Fibroblast of skin of abdomen (primary cell): Measurements from ENCODE around the gene PSD.

Source experiments
- DNase-seq: peaks from one replicate; pipeline ENCODE4 v3.0.0-alpha.2; 2013

Gene PSD

DNA sequence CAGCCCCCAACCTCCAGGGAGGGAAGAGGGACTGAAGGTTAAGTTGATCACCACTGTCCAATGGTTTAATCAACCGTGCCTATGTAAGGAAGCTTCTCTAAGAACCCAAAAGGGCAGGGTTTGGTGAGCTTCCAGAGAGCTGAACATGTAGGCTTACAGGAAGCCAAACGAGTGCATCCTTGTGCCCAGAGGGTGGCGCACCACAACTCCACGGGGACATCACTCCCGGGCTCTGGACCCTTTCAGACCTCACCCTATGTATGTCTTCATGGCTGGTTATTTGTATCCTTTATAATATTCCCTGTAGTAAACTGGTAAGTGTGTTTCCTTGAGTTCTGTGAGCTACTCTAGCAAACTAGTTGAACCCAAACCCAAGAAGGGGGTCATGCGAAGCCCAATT lies 34.5 kb downstream of the PSD start:
- DNase-seq = no peak

DNA sequence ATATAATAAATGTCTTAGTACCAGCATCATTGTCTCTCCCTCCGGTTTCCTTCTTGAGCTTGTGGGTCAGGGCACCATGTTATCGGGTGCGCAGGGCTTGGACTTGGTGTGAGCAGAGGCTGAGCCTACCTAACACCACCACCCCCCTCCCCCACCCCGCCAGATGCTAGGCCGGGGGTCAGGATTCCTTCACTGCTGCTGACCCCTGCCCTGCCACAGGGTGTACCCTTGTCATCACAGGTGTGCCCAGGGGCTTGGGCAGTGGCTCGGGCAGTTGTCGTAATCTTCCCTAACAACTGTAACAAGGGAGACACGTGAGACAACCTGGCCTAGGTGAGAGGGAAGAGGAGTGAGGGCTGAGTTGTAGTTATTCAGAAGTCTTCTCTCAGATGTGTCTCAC lies 35.7 kb downstream of the PSD start:
- DNase-seq = no peak

DNA sequence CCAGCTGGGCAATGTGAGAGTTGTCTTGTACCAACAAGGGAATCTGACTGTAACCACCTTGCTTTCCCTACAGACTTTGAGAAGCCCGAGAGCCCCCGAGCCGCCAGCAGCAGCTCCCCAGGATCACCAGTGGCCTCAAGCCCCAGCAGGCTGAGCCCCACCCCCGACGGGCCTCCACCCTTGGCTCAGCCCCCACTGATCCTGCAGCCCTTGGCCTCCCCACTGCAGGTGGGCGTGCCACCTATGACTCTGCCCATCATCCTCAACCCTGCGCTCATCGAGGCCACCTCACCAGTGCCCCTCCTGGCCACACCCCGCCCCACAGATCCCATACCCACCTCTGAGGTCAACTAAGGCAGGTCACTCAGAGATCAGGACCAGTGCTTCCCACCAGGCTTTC lies 36.6 kb downstream of the PSD start:
- no peak for DNase-seq

DNA sequence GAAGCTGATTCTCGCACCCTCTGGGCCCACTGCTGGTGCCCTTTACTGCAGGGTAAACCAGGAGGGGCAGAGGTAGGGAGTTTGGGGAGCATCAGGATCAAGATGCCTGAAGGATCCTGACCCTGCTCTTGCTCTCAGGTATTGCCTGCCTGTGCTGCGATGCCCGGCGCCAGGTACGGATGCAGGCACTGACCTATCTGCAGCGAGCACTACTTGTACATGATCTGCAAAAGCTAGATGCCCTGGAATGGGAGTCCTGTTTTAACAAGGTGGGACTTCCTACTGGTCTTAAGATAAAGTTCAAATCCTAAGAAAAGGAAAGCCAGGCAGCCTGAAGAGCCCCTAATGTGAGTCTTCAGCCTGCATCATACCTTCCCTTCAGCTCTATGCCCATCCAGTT lies 39.2 kb downstream of the PSD start:
- no peak for DNase-seq

DNA sequence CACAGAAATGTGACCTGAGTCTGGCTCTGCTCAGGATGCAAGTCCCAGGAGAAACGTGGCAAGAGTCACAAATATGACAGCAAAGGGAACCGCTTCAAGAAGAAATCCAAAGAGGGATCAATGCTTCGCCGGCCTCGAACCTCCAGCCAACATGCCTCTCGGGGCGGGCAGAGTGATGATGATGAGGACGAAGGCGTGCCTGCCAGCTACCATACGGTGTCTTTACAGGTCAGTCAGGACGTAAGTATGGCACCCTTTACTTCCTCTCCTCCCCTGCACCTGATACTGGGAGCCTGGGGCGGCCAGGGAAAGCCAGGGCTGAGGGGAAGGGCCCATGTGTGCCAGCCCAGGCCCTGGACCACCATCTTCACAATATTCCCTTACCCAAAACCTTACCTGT lies 41.7 kb downstream of the PSD start:
- DNase-seq = no peak

DNA sequence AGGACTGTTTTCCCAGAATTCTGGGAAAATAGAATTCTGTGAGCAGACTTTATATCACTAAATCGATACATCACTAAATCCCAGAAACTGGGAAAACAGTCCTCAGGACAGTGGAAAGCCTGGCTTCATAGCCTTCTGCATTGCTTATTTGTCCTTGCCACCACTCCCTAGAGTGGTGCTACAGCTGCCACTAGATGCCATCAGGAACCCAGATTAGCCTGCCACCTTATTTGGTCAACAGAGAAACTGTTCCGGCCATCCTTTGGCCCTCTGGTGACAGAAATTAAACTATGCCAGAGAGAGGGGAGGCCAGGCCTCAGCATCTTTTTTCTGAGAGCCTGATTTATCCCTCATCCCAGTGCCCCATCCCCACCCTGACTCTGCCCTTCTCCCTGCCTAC lies 42.7 kb downstream of the PSD start:
- no peak for DNase-seq

DNA sequence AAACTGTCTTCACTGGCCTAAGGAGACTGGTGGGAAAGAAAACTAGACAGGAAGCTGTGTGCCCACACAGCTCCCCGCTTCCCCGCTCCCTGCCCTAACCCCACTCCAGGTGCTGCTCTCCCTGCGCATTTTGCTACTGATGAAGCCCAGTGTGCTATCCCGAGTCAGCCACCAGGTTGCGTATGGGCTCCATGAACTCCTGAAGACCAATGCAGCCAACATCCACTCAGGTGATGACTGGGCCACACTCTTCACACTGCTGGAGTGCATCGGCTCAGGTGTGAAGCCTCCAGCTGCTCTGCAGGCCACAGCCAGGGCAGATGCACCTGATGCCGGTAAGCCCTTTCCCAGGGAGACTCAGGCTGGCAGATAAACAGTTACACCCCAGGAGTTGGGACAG lies 43.3 kb downstream of the PSD start:
- no peak for DNase-seq

DNA sequence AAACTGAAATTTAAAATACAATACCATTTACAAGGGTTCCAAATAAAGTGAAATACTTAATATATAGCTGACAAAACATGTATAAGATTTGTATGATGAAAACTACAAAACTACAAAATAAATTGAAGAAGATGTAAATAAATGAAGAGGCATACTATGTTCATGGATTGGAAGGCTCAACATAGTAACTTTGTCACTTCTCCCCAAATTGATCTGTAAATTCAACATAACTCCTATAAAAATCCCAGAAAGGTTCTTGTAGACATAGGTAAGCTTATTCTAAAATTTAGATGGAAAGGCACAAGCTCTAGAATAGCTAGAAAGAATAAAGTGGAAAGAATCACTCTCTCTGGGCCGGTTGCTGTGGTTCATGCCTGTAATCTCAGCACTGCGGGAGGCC lies 47.3 kb downstream of the PSD start:
- no peak for DNase-seq

DNA sequence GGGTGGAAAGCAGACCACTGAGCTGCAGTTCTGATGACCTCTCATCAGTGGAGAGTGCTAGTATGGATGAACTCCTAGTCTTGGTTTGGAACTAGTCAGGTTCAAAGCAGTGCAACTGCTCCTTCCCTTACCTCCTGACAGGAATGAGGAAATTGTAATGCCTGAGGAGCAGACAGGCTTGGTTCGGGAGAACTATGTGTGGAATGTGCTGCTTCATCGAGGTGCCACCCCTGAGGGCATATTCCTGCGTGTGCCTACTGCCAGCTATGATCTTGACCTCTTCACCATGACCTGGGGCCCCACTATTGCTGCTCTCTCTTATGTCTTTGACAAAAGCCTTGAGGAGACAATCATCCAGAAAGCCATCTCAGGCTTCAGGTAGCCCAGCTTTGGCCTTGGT lies 50.5 kb downstream of the PSD start:
- DNase-seq = no peak

DNA sequence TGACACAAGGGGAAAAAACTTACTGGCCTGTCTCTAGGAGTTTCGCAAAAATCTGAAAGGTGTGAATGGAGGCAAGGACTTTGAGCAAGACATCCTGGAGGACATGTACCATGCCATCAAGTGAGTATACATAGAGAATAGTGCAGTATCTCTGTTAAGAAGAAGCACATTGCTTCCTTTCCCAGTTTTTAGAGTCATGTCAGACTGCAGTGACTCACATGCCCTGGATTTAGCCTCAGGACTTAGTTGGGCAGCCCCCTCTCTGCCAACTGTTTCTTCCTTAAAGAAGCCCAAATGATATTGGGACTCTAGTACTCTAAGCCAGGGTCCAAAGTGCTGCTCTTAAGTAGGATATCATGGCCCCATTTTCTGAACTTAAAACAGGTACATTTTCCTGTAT lies 51.1 kb downstream of the PSD start:
- DNase-seq = no peak

DNA sequence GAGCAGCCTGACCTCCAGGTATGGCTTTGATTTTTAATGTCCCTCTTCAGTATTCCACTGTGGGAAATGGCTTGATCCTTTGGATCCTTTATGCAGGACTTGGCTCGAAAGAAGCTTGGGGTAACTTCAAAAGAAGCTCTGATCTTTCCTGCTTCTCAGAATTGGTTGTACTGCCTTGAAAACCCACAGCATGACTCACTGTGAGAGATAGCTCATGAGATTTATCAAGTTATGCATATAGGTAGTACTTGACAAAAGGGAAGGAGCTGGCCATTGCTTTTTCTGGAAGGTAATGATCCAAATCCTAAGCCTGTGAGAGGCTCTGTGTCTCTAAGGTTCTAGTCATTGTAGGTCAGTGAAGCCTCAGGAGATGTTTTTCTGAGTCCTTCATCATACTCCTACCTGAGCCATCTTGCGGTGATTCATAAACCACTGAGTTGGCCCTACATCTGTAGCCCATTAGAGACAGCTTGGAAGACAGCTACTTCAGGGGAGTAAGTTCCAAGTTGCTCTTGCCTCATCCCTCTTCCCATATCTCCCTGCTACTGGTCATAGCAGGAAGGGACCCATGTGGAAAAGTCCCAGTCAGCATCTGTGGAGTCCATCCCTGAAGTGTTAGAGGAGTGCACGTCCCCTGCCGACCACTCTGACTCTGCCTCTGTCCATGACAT lies 59.7 kb downstream of the PSD start:
- DNase-seq = peak; percentile 23

DNA sequence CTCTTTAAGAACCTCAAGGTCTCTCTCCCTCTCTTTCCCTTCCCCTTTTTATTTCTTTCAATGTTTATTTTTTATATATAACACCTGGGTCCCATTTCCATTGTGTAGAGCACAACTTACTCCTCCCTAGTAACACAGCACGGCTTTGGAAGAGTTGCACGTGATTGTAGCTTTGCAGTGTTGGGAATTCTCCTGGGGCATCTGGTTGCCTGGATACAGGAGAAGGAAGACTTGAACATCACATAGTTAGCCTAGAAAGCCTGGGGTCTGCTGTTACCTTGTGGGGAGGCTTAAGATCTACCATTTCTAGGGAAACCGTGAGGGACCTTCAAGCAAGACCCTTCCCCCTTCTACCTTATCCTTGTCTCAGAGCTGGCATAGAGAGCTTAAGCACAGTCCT lies 64.1 kb downstream of the PSD start:
- DNase-seq = no peak
